ENCODE results near the gene KDM1B. TPM values are rescaled to one million over a fixed set of nuclear protein-coding genes. Genes with fewer than 3 reads are reported as not detected.

Gene KDM1B
- total and polyA plus RNA-seq, 2 donors (not counting 1 experiment from before 2014, with no cell fraction given), result 12.0 to 26.1 TPM

- H3K36me3 ChIP-seq (ENCODE audit: control insufficient read depth, insufficient read depth, low read length), result no peaks in the 10 kb centered on the region
- H3K27ac ChIP-seq (ENCODE audit: insufficient read depth, low read length), result no peak overlapping the region
- no peak for TF ChIP-seq EZH2 (IDR thresholded peaks at IDR 0.05; ENCODE audit: low read length, missing control alignments)
- no peak for TF ChIP-seq CTCF (conservative IDR thresholded peaks at IDR 0.05 in 1 of 2, IDR thresholded peaks at IDR 0.05 in 1 of 2; ENCODE audit: low read depth in 1 of 2, low read length in 2 of 2)
- H3K27me3 ChIP-seq (ENCODE audit: control insufficient read depth, insufficient read depth, low read length), result no peaks in the 10 kb centered on the region
- no peak for DNase-seq (ENCODE audit: low read depth in 2 of 2)
- H3K9ac ChIP-seq (ENCODE audit: insufficient read depth, low read length), result no peak overlapping the region
- H3K4me1 ChIP-seq (ENCODE audit: control insufficient read depth, extremely low read depth, insufficient read depth, low read length), result no peaks in the 10 kb centered on the region
- H4K20me1 ChIP-seq (ENCODE audit: control insufficient read depth, extremely low read depth, insufficient read depth, low read length), result no peaks in the 10 kb centered on the region
- no peak overlapping the region for H2AFZ ChIP-seq (ENCODE audit: low read length)
- no peaks in the 10 kb centered on the region for H3K79me2 ChIP-seq (ENCODE audit: control insufficient read depth, insufficient read depth, low read length)
- no peak overlapping the region for H3K4me2 ChIP-seq (ENCODE audit: extremely low read depth, insufficient read depth, low read length)
- no peaks in the 10 kb centered on the region for H3K9me3 ChIP-seq (ENCODE audit: control insufficient read depth, insufficient read depth, low read depth, low read length)
- no peak overlapping the region for H3K4me3 ChIP-seq (replicated peaks in 1 of 4; ENCODE audit: control extremely low read depth in 1 of 4, insufficient read depth in 1 of 4, low read depth in 3 of 4, low read length in 4 of 4)
Observed at GRCh38 chr6:18177286-18177965, 22.2 kb downstream of the KDM1B start.

- Histone ChIP-seq H3K27me3 (ENCODE audit: control insufficient read depth, insufficient read depth, low read length) (no peaks in the 10 kb centered on the region), H3K4me1 (ENCODE audit: control insufficient read depth, extremely low read depth, insufficient read depth, low read length) (no peaks in the 10 kb centered on the region), H2AFZ (ENCODE audit: low read length) (no peak overlapping the region), H3K9ac (ENCODE audit: insufficient read depth, low read length) (no peak overlapping the region), H3K9me3 (ENCODE audit: control insufficient read depth, insufficient read depth, low read depth, low read length) (no peaks in the 10 kb centered on the region), H3K27ac (ENCODE audit: insufficient read depth, low read length) (no peak overlapping the region), H4K20me1 (ENCODE audit: control insufficient read depth, extremely low read depth, insufficient read depth, low read length) (no peaks in the 10 kb centered on the region), H3K4me2 (ENCODE audit: extremely low read depth, insufficient read depth, low read length) (no peak overlapping the region), H3K36me3 (ENCODE audit: control insufficient read depth, insufficient read depth, low read length) (no peaks in the 10 kb centered on the region), H3K4me3 (replicated peaks in 1 of 4; ENCODE audit: control extremely low read depth in 1 of 4, insufficient read depth in 1 of 4, low read depth in 3 of 4, low read length in 4 of 4) (no peak overlapping the region), H3K79me2 (ENCODE audit: control insufficient read depth, insufficient read depth, low read length) (no peaks in the 10 kb centered on the region)
- TF ChIP-seq CTCF (conservative IDR thresholded peaks at IDR 0.05 in 1 of 2, IDR thresholded peaks at IDR 0.05 in 1 of 2; ENCODE audit: low read depth in 1 of 2, low read length in 2 of 2) (no peak), EZH2 (IDR thresholded peaks at IDR 0.05; ENCODE audit: low read length, missing control alignments) (no peak)
- no peak for DNase-seq (ENCODE audit: low read depth in 2 of 2)
Observed at GRCh38 chr6:18178960-18179615, 23.9 kb downstream of the KDM1B start.

- TF ChIP-seq EZH2 (IDR thresholded peaks at IDR 0.05; ENCODE audit: low read length, missing control alignments), result no peak
- no peak for TF ChIP-seq CTCF (conservative IDR thresholded peaks at IDR 0.05 in 1 of 2, IDR thresholded peaks at IDR 0.05 in 1 of 2; ENCODE audit: low read depth in 1 of 2, low read length in 2 of 2)
- Histone ChIP-seq H3K4me2 (ENCODE audit: extremely low read depth, insufficient read depth, low read length) (no peak overlapping the region), H3K79me2 (ENCODE audit: control insufficient read depth, insufficient read depth, low read length) (no peaks in the 10 kb centered on the region), H3K27ac (ENCODE audit: insufficient read depth, low read length) (no peak overlapping the region), H3K4me1 (ENCODE audit: control insufficient read depth, extremely low read depth, insufficient read depth, low read length) (no peaks in the 10 kb centered on the region), H3K4me3 (replicated peaks in 1 of 4; ENCODE audit: control extremely low read depth in 1 of 4, insufficient read depth in 1 of 4, low read depth in 3 of 4, low read length in 4 of 4) (no peak overlapping the region), H3K27me3 (ENCODE audit: control insufficient read depth, insufficient read depth, low read length) (no peaks in the 10 kb centered on the region), H3K9ac (ENCODE audit: insufficient read depth, low read length) (no peak overlapping the region), H3K9me3 (ENCODE audit: control insufficient read depth, insufficient read depth, low read depth, low read length) (no peaks in the 10 kb centered on the region), H2AFZ (ENCODE audit: low read length) (no peak overlapping the region), H3K36me3 (ENCODE audit: control insufficient read depth, insufficient read depth, low read length) (no peaks in the 10 kb centered on the region), H4K20me1 (ENCODE audit: control insufficient read depth, extremely low read depth, insufficient read depth, low read length) (no peaks in the 10 kb centered on the region)
- no peak for DNase-seq (ENCODE audit: low read depth in 2 of 2)
Observed at GRCh38 chr6:18179770-18180356, 24.6 kb downstream of the KDM1B start.
